K562 (cell line): Measurements from ENCODE around the gene ABHD3. TPM values are rescaled to one million over a fixed set of nuclear protein-coding genes. Genes with fewer than 3 reads are reported as not detected.

Experiments
- ASH1L ChIP-seq: fragments of 450-650 bp; IDR thresholded peaks from 2 replicates; pipeline ENCODE4 v1.6.1; 2018; ENCODE audit warnings: borderline replicate concordance, mild to moderate bottlenecking, low read depth; ENCODE audit not compliant: partially characterized antibody
- BHLHE40 ChIP-seq: IDR thresholded peaks from 2 replicates; pipeline ENCODE4 v1.6.1; 2011; ENCODE audit warnings: low read length, improper control_type of control experiment
- CHD2 ChIP-seq: IDR thresholded peaks from 2 replicates; pipeline ENCODE4 v1.6.1; 2011; ENCODE audit warnings: low read depth, low read length
- ELK3 ChIP-seq: fragments of 450-650 bp; formaldehyde crosslinking; IDR thresholded peaks from 2 replicates; pipeline ENCODE4 v1.4.0; 2020; ENCODE audit warnings: mild to moderate bottlenecking
- EP300 ChIP-seq: IDR thresholded peaks from 2 replicates; pipeline ENCODE4 v1.6.1; 2012; ENCODE audit warnings: low read length, improper control_type of control experiment
- HMG20A ChIP-seq: fragments of 450-650 bp; formaldehyde crosslinking; conservative IDR thresholded peaks from 2 replicates; pipeline ENCODE4 v1.4.0; 2020; ENCODE audit warnings: mild to moderate bottlenecking, mixed read lengths
- KDM4B ChIP-seq, 2 experiments: fragments of 450-650 bp in 1 of 2; sonication (generic) in 1 of 2; IDR thresholded peaks; 2 replicates each; pipeline ENCODE4 v1.6.1; 2016 to 2017; ENCODE audit warnings: borderline replicate concordance in 2 of 2, antibody characterized with exemption in 1 of 2, low read depth in 1 of 2, mild to moderate bottlenecking in 1 of 2
- MAFK ChIP-seq: IDR thresholded peaks from 2 replicates; pipeline ENCODE4 v1.6.1; 2011; ENCODE audit warnings: low read length, improper control_type of control experiment
- MCM5 ChIP-seq: fragments of 450-650 bp; IDR thresholded peaks from 2 replicates; pipeline ENCODE4 v1.6.1; 2016; ENCODE audit warnings: low read depth
- NFATC3 ChIP-seq: fragments of 450-650 bp; IDR thresholded peaks from 2 replicates; pipeline ENCODE4 v1.6.1; 2017; ENCODE audit warnings: mild to moderate bottlenecking
- SMARCA4 ChIP-seq: fragments of 450-650 bp; IDR thresholded peaks from 2 replicates; pipeline ENCODE4 v1.6.1; 2016
- TARDBP ChIP-seq: fragments of 450-650 bp; IDR thresholded peaks from 2 replicates; pipeline ENCODE4 v1.6.1; 2016
- YBX1 ChIP-seq: fragments of 450-650 bp; IDR thresholded peaks from 2 replicates; pipeline ENCODE4 v1.7.1; 2016; ENCODE audit warnings: mild to moderate bottlenecking
- ZC3H11A ChIP-seq: IDR thresholded peaks from 2 replicates; pipeline ENCODE4 v1.6.1; 2012; ENCODE audit warnings: low read depth, low read length, improper control_type of control experiment
- ZNF407 ChIP-seq: fragments of 450-650 bp; IDR thresholded peaks from 2 replicates; pipeline ENCODE4 v1.6.1; 2016; ENCODE audit warnings: low read depth
- ZNF586 ChIP-seq: fragments of 450-650 bp; formaldehyde crosslinking; conservative IDR thresholded peaks from 2 replicates; pipeline ENCODE4 v1.4.0; 2020; ENCODE audit warnings: mild to moderate bottlenecking, moderate library complexity
- ZNF589 ChIP-seq: fragments of 200-800 bp; sonication (Bioruptor generic); IDR thresholded peaks from 2 replicates; pipeline ENCODE4 v1.6.1; 2016; ENCODE audit warnings: low read depth, missing genetic modification characterization, missing compliant biosample characterization
- ZNF639 ChIP-seq, 2 experiments: fragments of 200-800 bp in 1 of 2; sonication (Bioruptor generic) in 1 of 2; sonication (generic) in 1 of 2; formaldehyde crosslinking in 1 of 2; IDR thresholded peaks in 1 of 2; conservative IDR thresholded peaks in 1 of 2; 2 replicates each; pipeline versions ENCODE4 v1.5.0 to v1.6.1; 2016 to 2020; ENCODE audit warnings: missing compliant biosample characterization in 1 of 2, missing genetic modification characterization in 1 of 2, missing genetic modification reagents in 1 of 2
- polyA plus RNA-seq, 8 experiments: library from polyadenylated mRNA; depleted of rRNA in 4 of 8; stranded (reverse) in 5 of 8; unstranded in 3 of 8; fragments of >200 nt; fragmentation: Nextera tagmentation in 2 of 8; fragmentation: Illumina TruSeq in 1 of 8; extraction: Ambion mirVana in 2 of 8; extraction: Trizol in 1 of 8; gene quantifications; 2 replicates each; pipeline versions ENCODE4 v1.2.1 to v1.2.3, GENCODE V29; 2011 to 2014; ENCODE audit warnings: inconsistent platforms in 1 of 8, missing spikeins in 1 of 8
- total RNA-seq, 7 experiments: library from RNA; depleted of rRNA in 6 of 7; stranded (reverse); fragments of >200 nt in 6 of 7; fragmentation: Illumina TruSeq in 2 of 7; extraction: Trizol in 2 of 7; gene quantifications; 2 replicates each; pipeline versions ENCODE4 v1.2.1 to v1.2.3, GENCODE V29; 2011 to 2021; ENCODE audit warnings: low replicate concordance in 1 of 7

ABHD3 gene
- total and polyA plus RNA-seq, 9 of the 15 experiments (the other 6 are each of a cell fraction or from before 2014, with no cell fraction given), result 6.3 to 38.8 (median 19.4) TPM

- no peak for TF ChIP-seq ELK3 (CRISPR knock-in tag)
- TF ChIP-seq YBX1, result no peak
- no peak for TF ChIP-seq CHD2
- no peak for TF ChIP-seq HMG20A
- TF ChIP-seq ZNF586 (CRISPR knock-in tag), result no peak
- TF ChIP-seq TARDBP, result no peak
- no peak for TF ChIP-seq MCM5
- peak; percentile 58; the same call in 1 of the 2 replicates for TF ChIP-seq NFATC3
- peak; percentile 94 for TF ChIP-seq SMARCA4
- peak; percentile 72 for TF ChIP-seq EP300
- no peak for TF ChIP-seq KDM4B (IDR thresholded peaks at IDR 0.05; ENCODE audit: borderline replicate concordance in 2 of 2, low read depth in 1 of 2)
- TF ChIP-seq BHLHE40, result peak; percentile 39; the same call in 1 of the 2 replicates
- TF ChIP-seq MAFK, result 0 out of 2 replicates have a peak, but pooled peaks have one; percentile 6
- TF ChIP-seq ZC3H11A, result no peak
- no peak for TF ChIP-seq ASH1L
- no peak for TF ChIP-seq ZNF407
- 0 out of 2 replicates have a peak, but pooled peaks have one; percentile 33 for TF ChIP-seq ZNF589 (CRISPR knock-in tag)
- peak in 1 of 2 experiments; percentile 79; a peak in 1 of 4 replicates for TF ChIP-seq ZNF639 (CRISPR knock-in tag; conservative IDR thresholded peaks at IDR 0.05 in 1 of 2, IDR thresholded peaks at IDR 0.05 in 1 of 2)
Measured at GRCh38 chr18:21686282-21687105, 18.1 kb downstream of the ABHD3 start (continued).
